A549 (cell line): Measurements from ENCODE around the gene KIFAP3. TPM values are rescaled to one million over a fixed set of nuclear protein-coding genes. Genes with fewer than 3 reads are reported as not detected.

Experiments used
- ATAC-seq, 2 experiments: fragments of 200-7000 bp in 1 of 2; fragments of >200 bp in 1 of 2; cut with Nextera tagmentation in 1 of 2; cut with Tn5 transposase in 1 of 2; 3 replicates each; pipeline versions ENCODE4 v1.8.0 to v1.9.1; 2018 to 2020; ENCODE audit warnings: mild to moderate bottlenecking in 1 of 2, moderate library complexity in 1 of 2
- CTCF ChIA-PET: fragments of 300-600 bp; sonication (Branson Sonifier 250); formaldehyde crosslinking; extraction: SDS; loops from one replicate; lab custom pipeline; 2021; ENCODE audit warnings: antibody characterized with exemption, inconsistent platforms; lab: Yijun Ruan, JAX
- POLR2A ChIA-PET: fragments of 350-600 bp; formaldehyde crosslinking; extraction: SDS; loops from one replicate; lab custom pipeline; 2021; ENCODE audit warnings: antibody characterized with exemption, inconsistent platforms; lab: Yijun Ruan, JAX
- DNase-seq, 2 experiments: peaks; one replicate each; pipeline versions ENCODE4 v3.0.0 to v3.0.0-alpha.2; 2011 to 2016; ENCODE audit warnings: low read depth in 1 of 2, low spot score in 1 of 2
- FAIRE-seq: peaks from 2 replicates; lab custom pipeline; 2011; peaks lifted over from hg19 to GRCh38; lab: Jason Lieb, UNC
- H3K27ac ChIP-seq, 2 experiments: fragments of >200 bp; sonication (Bioruptor Twin); formaldehyde crosslinking; 3 replicates each; pipeline ENCODE4 v1.5.1; 2016 to 2017
- H3K4me1 ChIP-seq: fragments of >200 bp; sonication (Bioruptor Twin); formaldehyde crosslinking; 3 replicates; pipeline ENCODE4 v1.6.1; 2016
- H3K4me2 ChIP-seq: fragments of >200 bp; sonication (Bioruptor Twin); formaldehyde crosslinking; 3 replicates; pipeline ENCODE4 v1.6.1; 2016
- H3K4me3 ChIP-seq: fragments of >200 bp; sonication (Bioruptor Twin); formaldehyde crosslinking; 3 replicates; pipeline ENCODE4 v1.5.1; 2016
- H3K9me3 ChIP-seq: fragments of >200 bp; sonication (Bioruptor Twin); formaldehyde crosslinking; 3 replicates; pipeline ENCODE4 v1.6.1; 2016
- BHLHE40 ChIP-seq: IDR thresholded peaks from 2 replicates; pipeline ENCODE4 v1.6.1; 2012; ENCODE audit warnings: low read depth, low read length, inconsistent platforms
- CBX8 ChIP-seq: fragments of 200-600 bp; sonication (generic); IDR thresholded peaks from 2 replicates; pipeline ENCODE4 v1.6.1; 2016
- CEBPB ChIP-seq, 2 experiments: fragments of >200 bp in 1 of 2; sonication (Bioruptor Twin) in 1 of 2; formaldehyde crosslinking in 1 of 2; IDR thresholded peaks; 2 replicates each; pipeline ENCODE4 v1.6.1; 2012 to 2016
- CHD2 ChIP-seq: fragments of 150-350 bp; IDR thresholded peaks from 2 replicates; pipeline ENCODE4 v1.6.1; 2014; ENCODE audit warnings: low read length; ENCODE audit not compliant: partially characterized antibody
- CTCF ChIP-seq: fragments of >200 bp; sonication (Bioruptor Twin); formaldehyde crosslinking; IDR thresholded peaks from 3 replicates; pipeline ENCODE4 v1.5.1; 2016
- EHF ChIP-seq: fragments of 250-450 bp; sonication (Bioruptor Pico); IDR thresholded peaks from 2 replicates; pipeline ENCODE4 v1.5.0; 2020; ENCODE audit warnings: mild to moderate bottlenecking
- ESRRA ChIP-seq: fragments of 150-350 bp; IDR thresholded peaks from 2 replicates; pipeline ENCODE4 v1.6.1; 2014; ENCODE audit warnings: mild to moderate bottlenecking, low read length, borderline replicate concordance
- FOSB ChIP-seq: fragments of 250-450 bp; sonication (Bioruptor Pico); IDR thresholded peaks from 2 replicates; pipeline ENCODE4 v1.5.0; 2020; ENCODE audit warnings: mild to moderate bottlenecking, moderate library complexity
- GATA3 ChIP-seq: IDR thresholded peaks from 2 replicates; pipeline ENCODE4 v1.6.1; 2012; ENCODE audit warnings: borderline replicate concordance
- HES2 ChIP-seq: fragments of >200 bp; sonication (Bioruptor Twin); formaldehyde crosslinking; IDR thresholded peaks from 2 replicates; pipeline ENCODE4 v1.6.1; 2016
- HEYL ChIP-seq: fragments of 250-450 bp; sonication (Bioruptor Pico); IDR thresholded peaks from 2 replicates; pipeline ENCODE4 v1.8.0; 2021; ENCODE audit warnings: mild to moderate bottlenecking, moderate library complexity
- HOXA7 ChIP-seq: fragments of 250-450 bp; sonication (Bioruptor Pico); IDR thresholded peaks from 2 replicates; pipeline ENCODE4 v1.5.0; 2020; ENCODE audit warnings: mild to moderate bottlenecking, moderate library complexity
- HOXB13 ChIP-seq: fragments of 250-450 bp; sonication (Bioruptor Pico); IDR thresholded peaks from 2 replicates; pipeline ENCODE4 v1.5.0; 2020; ENCODE audit warnings: low read depth, mild to moderate bottlenecking, moderate library complexity
- HOXB5 ChIP-seq: fragments of 250-450 bp; sonication (Bioruptor Pico); IDR thresholded peaks from 2 replicates; pipeline ENCODE4 v1.5.0; 2020; ENCODE audit warnings: mild to moderate bottlenecking, moderate library complexity
- JUN ChIP-seq, 2 experiments: fragments of >200 bp; sonication (Bioruptor Twin); formaldehyde crosslinking; IDR thresholded peaks; 2 replicates in 1 of 2; 3 replicates in 1 of 2; pipeline ENCODE4 v1.6.1; 2016 to 2017
- KDM1A ChIP-seq: fragments of 200-600 bp; sonication (generic); IDR thresholded peaks from 2 replicates; pipeline ENCODE4 v1.6.1; 2016; ENCODE audit warnings: low read depth, mild to moderate bottlenecking
- MAFK ChIP-seq: fragments of 450-650 bp; IDR thresholded peaks from 2 replicates; pipeline ENCODE4 v1.6.1; 2014; ENCODE audit not compliant: partially characterized antibody
- MAZ ChIP-seq: fragments of 150-350 bp; IDR thresholded peaks from 2 replicates; pipeline ENCODE4 v1.6.1; 2014; ENCODE audit warnings: antibody characterized with exemption, low read depth, low read length, borderline replicate concordance
- NPAS2 ChIP-seq: fragments of 250-450 bp; sonication (Bioruptor Pico); IDR thresholded peaks from 2 replicates; pipeline ENCODE4 v1.8.0; 2022; ENCODE audit warnings: mild to moderate bottlenecking, moderate library complexity, borderline replicate concordance
- PBX3 ChIP-seq: IDR thresholded peaks from 2 replicates; pipeline ENCODE4 v1.6.1; 2012
- PHF8 ChIP-seq: fragments of 200-600 bp; sonication (generic); IDR thresholded peaks from 2 replicates; pipeline ENCODE4 v1.6.1; 2016; ENCODE audit warnings: low read depth, mild to moderate bottlenecking, antibody characterized with exemption, moderate library complexity, borderline replicate concordance
- POLR2A ChIP-seq: IDR thresholded peaks from 2 replicates; pipeline ENCODE4 v1.6.1; 2012; ENCODE audit warnings: mild to moderate bottlenecking, low read length
- RCOR1 ChIP-seq: fragments of 150-350 bp; IDR thresholded peaks from 2 replicates; pipeline ENCODE4 v1.6.1; 2014; ENCODE audit warnings: antibody characterized with exemption, low read length, low read depth
- RFX5 ChIP-seq: fragments of 450-650 bp; IDR thresholded peaks from 2 replicates; pipeline ENCODE4 v1.7.1; 2014; ENCODE audit warnings: antibody characterized with exemption, mild to moderate bottlenecking, moderate library complexity
- RNF2 ChIP-seq: fragments of 200-600 bp; sonication (generic); IDR thresholded peaks from 2 replicates; pipeline ENCODE4 v1.6.1; 2016; ENCODE audit warnings: low read depth, mild to moderate bottlenecking, antibody characterized with exemption, moderate library complexity, borderline replicate concordance
- SMC3 ChIP-seq: fragments of >200 bp; sonication (Bioruptor Twin); formaldehyde crosslinking; IDR thresholded peaks from 3 replicates; pipeline ENCODE4 v1.6.1; 2018; ENCODE audit warnings: inconsistent platforms
- SREBF2 ChIP-seq: fragments of 450-650 bp; IDR thresholded peaks from 2 replicates; pipeline ENCODE4 v1.6.1; 2014; ENCODE audit warnings: mild to moderate bottlenecking, moderate library complexity
- TFCP2L1 ChIP-seq: fragments of 250-450 bp; sonication (Bioruptor Pico); IDR thresholded peaks from 2 replicates; pipeline ENCODE4 v1.5.0; 2021; ENCODE audit warnings: mild to moderate bottlenecking
- TP53 ChIP-seq: fragments of 250-450 bp; sonication (Bioruptor Pico); IDR thresholded peaks from 2 replicates; pipeline ENCODE4 v1.5.0; 2021; ENCODE audit warnings: mild to moderate bottlenecking, moderate library complexity
- ZC3H11A ChIP-seq: fragments of 450-650 bp; IDR thresholded peaks from 2 replicates; pipeline ENCODE4 v1.6.1; 2014; ENCODE audit warnings: antibody characterized with exemption, mild to moderate bottlenecking
- ZFP36 ChIP-seq: fragments of 450-650 bp; IDR thresholded peaks from 2 replicates; pipeline ENCODE4 v1.6.1; 2014; ENCODE audit warnings: borderline replicate concordance; ENCODE audit not compliant: partially characterized antibody
- ZNF302 ChIP-seq: fragments of 250-450 bp; sonication (Bioruptor Pico); IDR thresholded peaks from 2 replicates; pipeline ENCODE4 v1.9.0; 2021; ENCODE audit warnings: inconsistent platforms, mild to moderate bottlenecking, moderate library complexity
- ZSCAN20 ChIP-seq: fragments of 250-450 bp; sonication (Bioruptor Pico); IDR thresholded peaks from 2 replicates; pipeline ENCODE4 v1.8.0; 2022; ENCODE audit warnings: mild to moderate bottlenecking, moderate library complexity
- WGBS: methylation state at CpG from one replicate; pipeline ENCODE4 v1.1.6; 2017; ENCODE audit errors: missing lambda C conversion rate; 5-methylcytosine and 5-hydroxymethylcytosine counted together
- polyA minus RNA-seq: library from RNA; depleted of rRNA, polyadenylated mRNA; stranded (reverse); fragments of >200 nt; gene quantifications from 2 replicates; pipeline ENCODE4 v1.2.3, GENCODE V29; 2011; rRNA and poly(A)+ RNA removed
- polyA plus RNA-seq, 4 experiments: library from polyadenylated mRNA; depleted of rRNA in 3 of 4; stranded (reverse); fragments of >200 nt; fragmentation: RNase III in 1 of 4; extraction: RNeasy Plus Mini Kit Qiagen cat#74134 plus additional on column Dnase treatment in 1 of 4; gene quantifications; 2 replicates in 3 of 4; 3 replicates in 1 of 4; pipeline ENCODE4 v1.2.3, GENCODE V29; 2011 to 2017
- TF ChIP-seq, protein P1 (sequence below): fragments of >200 bp; sonication (Bioruptor Twin); formaldehyde crosslinking; IDR thresholded peaks from 3 replicates; pipeline ENCODE4 v1.6.1; 2016
- TF ChIP-seq, protein P2 (sequence below): fragments of 450-650 bp; IDR thresholded peaks from 2 replicates; pipeline ENCODE4 v1.6.1; 2014; ENCODE audit warnings: antibody characterized with exemption
- TF ChIP-seq, protein P3 (sequence below): IDR thresholded peaks from 2 replicates; pipeline ENCODE4 v1.6.1; 2012; ENCODE audit warnings: low read depth, borderline replicate concordance

The KIFAP3 gene
- polyA plus RNA-seq (2011; rRNA removed), result 16.8 and 19.0 TPM in 2 replicates
- polyA plus RNA-seq (2012; cell fraction: cytosol; rRNA removed), result 3.8 and 3.9 TPM in 2 replicates
- polyA plus RNA-seq (2012; cell fraction: nucleus; rRNA removed), result 3.1 and 5.4 TPM in 2 replicates
- polyA plus RNA-seq (2017; fragmentation: RNase III; extraction: RNeasy Plus Mini Kit Qiagen cat#74134 plus additional on column Dnase treatment), result 11.7 to 12.9 TPM (median 12.5 TPM) in 3 replicates
- polyA minus RNA-seq, result 7.0 and 7.2 TPM in 2 replicates

DNA sequence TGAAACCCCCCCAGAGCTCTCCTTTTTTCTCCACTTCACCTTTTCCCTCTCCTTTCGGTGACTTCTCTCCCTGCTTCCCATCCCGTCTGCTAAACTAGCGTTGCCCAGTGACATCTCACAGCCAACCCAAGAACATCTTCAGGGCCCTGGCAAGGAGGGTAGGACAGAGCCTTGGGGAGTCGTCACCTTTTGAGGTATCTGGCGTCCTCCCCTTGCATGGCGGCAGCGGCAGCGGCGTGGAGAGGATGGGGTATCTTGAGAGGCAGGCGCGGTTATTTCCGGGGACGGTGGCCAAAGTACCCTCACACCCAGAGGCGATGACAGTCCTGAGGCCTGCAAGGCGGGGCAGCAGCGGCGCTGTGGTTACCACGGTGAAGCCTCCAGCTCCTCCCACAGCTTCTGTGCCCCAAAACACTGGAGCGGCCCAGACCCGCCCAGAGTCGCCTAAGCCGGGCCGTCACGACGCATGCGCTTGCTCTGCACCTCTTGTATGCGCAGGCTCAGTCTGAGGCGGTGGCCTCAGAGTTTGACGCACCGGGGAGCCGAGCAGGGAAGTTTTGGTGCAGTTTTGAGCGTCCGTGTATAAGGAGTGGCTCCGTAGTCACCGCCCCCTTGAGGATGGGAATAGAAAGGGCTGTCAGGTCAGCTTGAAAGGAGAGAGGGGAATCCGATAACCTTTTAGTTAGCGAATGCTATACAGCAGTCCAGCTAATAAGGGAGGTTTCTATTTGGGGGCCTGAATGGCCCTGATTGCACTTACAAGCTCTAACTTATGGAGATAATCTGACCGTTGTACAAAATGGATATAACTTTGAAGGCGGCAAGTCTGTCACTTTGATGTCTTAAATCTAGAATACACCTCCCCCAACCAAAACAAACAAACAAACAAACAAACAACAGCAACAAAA lies at the start of gene KIFAP3:
KIFAP3 (minus strand) TSS at position 446 of the 908 bp plus-strand sequence; CDS start at position 218, 228 bp downstream.
- POLR2A ChIA-PET, result interaction anchor here (0.6 to 1.4 kb wide), 3 partner anchors 54 to 457 kb away, joined by 4 to 7 read pairs (median 6); partner anchors contain the start of genes GORAB and SCYL3
- CTCF ChIA-PET, result interaction anchor here (0.9 to 1.3 kb wide), 11 partner anchors 8 to 570 kb away, joined by 3 to 9 read pairs (median 3); partner anchors contain the start of gene SCYL3
- Histone ChIP-seq H3K9me3 (no peaks in the 10 kb centered on the region), H3K4me3 (peak within 1 kb of the TSS; percentile 69), H3K27ac (peak within 1 kb of the TSS; percentile 72 to 85), H3K4me2 (peak within 1 kb of the TSS; percentile 80), H3K4me1 (peaks cover 11% of the 10 kb centered on the region)
- no peak for FAIRE-seq
- peak; percentile 98 to 99 for ATAC-seq
- under 1% methylated on average over 14 of the region's 39 CpGs for WGBS
- peak; percentile 87 to 98 for DNase-seq
- TF ChIP-seq, protein P1, sequence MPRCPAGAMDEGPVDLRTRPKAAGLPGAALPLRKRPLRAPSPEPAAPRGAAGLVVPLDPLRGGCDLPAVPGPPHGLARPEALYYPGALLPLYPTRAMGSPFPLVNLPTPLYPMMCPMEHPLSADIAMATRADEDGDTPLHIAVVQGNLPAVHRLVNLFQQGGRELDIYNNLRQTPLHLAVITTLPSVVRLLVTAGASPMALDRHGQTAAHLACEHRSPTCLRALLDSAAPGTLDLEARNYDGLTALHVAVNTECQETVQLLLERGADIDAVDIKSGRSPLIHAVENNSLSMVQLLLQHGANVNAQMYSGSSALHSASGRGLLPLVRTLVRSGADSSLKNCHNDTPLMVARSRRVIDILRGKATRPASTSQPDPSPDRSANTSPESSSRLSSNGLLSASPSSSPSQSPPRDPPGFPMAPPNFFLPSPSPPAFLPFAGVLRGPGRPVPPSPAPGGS, result no peak
- TF ChIP-seq POLR2A (peak; percentile 31), MAFK (peak; percentile 4), HOXA7 (CRISPR knock-in tag) (no peak), CHD2 (no peak), ESRRA (no peak), ZC3H11A (no peak), CTCF (peak; percentile 43), JUN (IDR thresholded peaks at IDR 0.05) (peak in 1 of 2 experiments; percentile 7; a peak in 1 of 5 replicates), RNF2 (no peak), HEYL (CRISPR knock-in tag) (no peak), HOXB13 (CRISPR knock-in tag) (no peak), KDM1A (no peak), TP53 (CRISPR knock-in tag) (no peak), RCOR1 (no peak), PHF8 (peak; percentile 86), TFCP2L1 (no peak), ZNF302 (no peak), ZFP36 (no peak), HES2 (no peak), FOSB (no peak), GATA3 (no peak), NPAS2 (CRISPR knock-in tag) (no peak), SREBF2 (no peak), CEBPB (IDR thresholded peaks at IDR 0.05) (no peak), EHF (CRISPR knock-in tag) (no peak), SMC3 (peak; percentile 36; the same call in 2 of the 3 replicates), RFX5 (no peak), BHLHE40 (no peak), PBX3 (no peak), HOXB5 (CRISPR knock-in tag) (no peak), ZSCAN20 (CRISPR knock-in tag) (no peak), CBX8 (no peak), MAZ (no peak)
- TF ChIP-seq, protein P2, sequence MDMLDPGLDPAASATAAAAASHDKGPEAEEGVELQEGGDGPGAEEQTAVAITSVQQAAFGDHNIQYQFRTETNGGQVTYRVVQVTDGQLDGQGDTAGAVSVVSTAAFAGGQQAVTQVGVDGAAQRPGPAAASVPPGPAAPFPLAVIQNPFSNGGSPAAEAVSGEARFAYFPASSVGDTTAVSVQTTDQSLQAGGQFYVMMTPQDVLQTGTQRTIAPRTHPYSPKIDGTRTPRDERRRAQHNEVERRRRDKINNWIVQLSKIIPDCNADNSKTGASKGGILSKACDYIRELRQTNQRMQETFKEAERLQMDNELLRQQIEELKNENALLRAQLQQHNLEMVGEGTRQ, result no peak
- TF ChIP-seq, protein P3, sequence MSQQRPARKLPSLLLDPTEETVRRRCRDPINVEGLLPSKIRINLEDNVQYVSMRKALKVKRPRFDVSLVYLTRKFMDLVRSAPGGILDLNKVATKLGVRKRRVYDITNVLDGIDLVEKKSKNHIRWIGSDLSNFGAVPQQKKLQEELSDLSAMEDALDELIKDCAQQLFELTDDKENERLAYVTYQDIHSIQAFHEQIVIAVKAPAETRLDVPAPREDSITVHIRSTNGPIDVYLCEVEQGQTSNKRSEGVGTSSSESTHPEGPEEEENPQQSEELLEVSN, result no peak
